ENCODE measurements around the gene REXO5.

Gene REXO5

DNA sequence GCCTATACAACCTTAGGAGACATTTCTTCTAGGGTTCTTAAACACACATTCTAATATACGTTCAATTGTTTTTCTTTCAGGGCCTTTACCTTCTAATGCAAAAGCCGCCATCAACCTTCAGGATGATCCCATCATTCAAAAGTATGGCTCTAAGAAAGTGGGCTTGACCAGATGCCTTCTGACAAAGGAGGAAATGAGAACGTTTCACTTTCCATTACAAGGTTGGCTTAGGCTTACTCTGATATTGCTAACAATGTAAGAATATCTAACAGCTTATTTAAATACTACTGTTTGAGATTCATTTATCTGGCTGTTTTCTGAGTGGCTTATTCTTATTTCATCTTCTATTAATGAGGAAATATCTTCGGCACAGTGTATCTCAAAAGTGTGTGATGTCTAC, 15.4 kb downstream of the REXO5 start:
- Histone ChIP-seq H3K27ac (ENCODE audit: low read length) (no peak overlapping the region), H3K4me3 (ENCODE audit: low read length) (no peak overlapping the region), H3K36me3 (replicated peaks; ENCODE audit: low read depth, low read length) (peaks cover 17% of the 10 kb centered on the region), H4K20me1 (ENCODE audit: insufficient read depth, low read length) (no peaks in the 10 kb centered on the region), H3K4me2 (ENCODE audit: low read length) (no peak overlapping the region), H2AFZ (ENCODE audit: low read depth, low read length) (no peak overlapping the region), H3K4me1 (ENCODE audit: low read length) (peaks cover 16% of the 10 kb centered on the region), H3K9me3 (ENCODE audit: insufficient read depth, low read length) (no peaks in the 10 kb centered on the region), H3K79me2 (ENCODE audit: low read length) (no peaks in the 10 kb centered on the region), H3K27me3 (ENCODE audit: low read depth, low read length) (no peaks in the 10 kb centered on the region), H3K9ac (ENCODE audit: low read length) (no peak overlapping the region)
- no peak for TF ChIP-seq EZH2phosphoT487 (IDR thresholded peaks at IDR 0.05; ENCODE audit: low read depth)
- no peak for TF ChIP-seq CTCF (IDR thresholded peaks at IDR 0.05; ENCODE audit: low read depth, low read length)

DNA sequence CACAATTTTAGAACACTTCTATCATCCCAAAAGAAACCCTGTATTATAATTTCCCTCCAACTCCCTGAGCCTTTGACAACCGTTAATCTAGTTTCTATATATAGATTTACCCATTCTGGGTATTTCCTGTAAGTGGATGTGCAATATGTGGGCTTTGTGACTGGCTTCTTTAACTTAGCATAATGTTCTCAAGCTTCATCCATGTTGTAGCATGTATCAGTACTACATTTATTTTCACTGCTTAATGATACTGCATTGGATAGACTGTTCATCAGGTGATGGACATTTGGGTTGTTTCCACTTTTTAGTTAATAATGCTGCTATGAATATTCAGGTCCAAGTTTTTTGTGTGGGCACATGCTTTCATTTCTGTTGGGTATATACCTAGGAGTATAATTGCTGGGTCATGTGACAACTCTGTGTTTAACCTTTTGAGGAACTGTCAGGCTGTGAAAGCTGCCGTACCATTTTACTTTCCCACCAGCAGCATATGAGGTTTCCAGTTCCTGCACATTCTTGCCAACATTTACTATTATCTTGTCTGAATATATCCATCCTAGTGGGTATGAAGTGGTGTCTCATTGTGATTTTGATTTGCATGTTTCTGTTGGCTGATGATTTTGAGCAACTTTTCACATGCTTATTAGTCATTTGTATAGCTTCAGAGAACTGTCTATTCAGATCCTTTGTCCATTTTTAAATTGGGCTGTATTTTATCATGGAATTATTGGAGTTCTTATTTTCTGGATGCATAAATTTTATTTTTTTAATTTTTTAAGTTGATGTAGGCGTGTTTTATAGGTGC, 16.4 kb downstream of the REXO5 start:
- TF ChIP-seq CTCF (IDR thresholded peaks at IDR 0.05; ENCODE audit: low read depth, low read length) (no peak), EZH2phosphoT487 (IDR thresholded peaks at IDR 0.05; ENCODE audit: low read depth) (no peak)
- no peak overlapping the region for H2AFZ ChIP-seq (ENCODE audit: low read depth, low read length)
- H3K4me3 ChIP-seq (ENCODE audit: low read length), result no peak overlapping the region
- no peaks in the 10 kb centered on the region for H3K79me2 ChIP-seq (ENCODE audit: low read length)
- no peak overlapping the region for H3K9ac ChIP-seq (ENCODE audit: low read length)
- no peaks in the 10 kb centered on the region for H3K27me3 ChIP-seq (ENCODE audit: low read depth, low read length)
- H3K27ac ChIP-seq (ENCODE audit: low read length), result no peak overlapping the region
- H3K4me1 ChIP-seq (ENCODE audit: low read length), result peaks cover 16% of the 10 kb centered on the region
- H3K4me2 ChIP-seq (ENCODE audit: low read length), result no peak overlapping the region
- H3K36me3 ChIP-seq (replicated peaks; ENCODE audit: low read depth, low read length), result peaks cover 24% of the 10 kb centered on the region
- H3K9me3 ChIP-seq (ENCODE audit: insufficient read depth, low read length), result no peaks in the 10 kb centered on the region
- H4K20me1 ChIP-seq (ENCODE audit: insufficient read depth, low read length), result no peaks in the 10 kb centered on the region

DNA sequence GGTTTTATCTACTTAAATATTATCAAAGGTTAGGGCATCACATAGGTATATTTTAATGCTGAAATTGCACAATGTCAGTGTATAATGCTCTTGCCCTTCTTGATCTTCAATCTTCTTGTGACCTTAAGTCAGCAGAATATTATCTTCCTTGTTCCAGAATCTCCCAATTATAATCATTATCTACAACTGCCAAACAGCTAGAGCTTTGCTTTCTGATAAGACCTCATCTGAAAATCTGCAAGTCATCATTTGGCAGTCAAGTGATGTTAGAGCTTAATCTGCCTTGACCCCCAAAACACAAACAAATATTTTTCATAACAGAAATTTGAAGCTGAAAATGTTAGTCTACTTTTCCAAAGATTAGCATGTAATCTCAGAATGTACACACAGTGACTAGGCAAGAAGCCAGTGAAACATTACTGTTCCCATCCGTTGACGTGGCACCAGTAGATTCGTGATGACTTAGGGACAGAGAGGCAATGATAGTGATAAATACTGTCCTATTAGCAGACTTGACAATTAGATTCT, 19.8 kb downstream of the REXO5 start:
- Histone ChIP-seq H3K4me1 (ENCODE audit: low read length) (peaks cover 16% of the 10 kb centered on the region), H4K20me1 (ENCODE audit: insufficient read depth, low read length) (no peaks in the 10 kb centered on the region), H3K9ac (ENCODE audit: low read length) (no peak overlapping the region), H3K27ac (ENCODE audit: low read length) (no peak overlapping the region), H3K36me3 (replicated peaks; ENCODE audit: low read depth, low read length) (peaks cover 24% of the 10 kb centered on the region), H3K27me3 (ENCODE audit: low read depth, low read length) (no peaks in the 10 kb centered on the region), H3K79me2 (ENCODE audit: low read length) (no peaks in the 10 kb centered on the region), H3K9me3 (ENCODE audit: insufficient read depth, low read length) (no peaks in the 10 kb centered on the region), H3K4me3 (ENCODE audit: low read length) (no peak overlapping the region), H2AFZ (ENCODE audit: low read depth, low read length) (no peak overlapping the region), H3K4me2 (ENCODE audit: low read length) (no peak overlapping the region)
- no peak for TF ChIP-seq EZH2phosphoT487 (IDR thresholded peaks at IDR 0.05; ENCODE audit: low read depth)
- TF ChIP-seq CTCF (IDR thresholded peaks at IDR 0.05; ENCODE audit: low read depth, low read length), result no peak

- no peak for TF ChIP-seq CTCF (IDR thresholded peaks at IDR 0.05; ENCODE audit: low read depth, low read length)
- TF ChIP-seq EZH2phosphoT487 (IDR thresholded peaks at IDR 0.05; ENCODE audit: low read depth), result no peak
- Histone ChIP-seq H2AFZ (ENCODE audit: low read depth, low read length) (no peak overlapping the region), H3K4me2 (ENCODE audit: low read length) (no peak overlapping the region), H3K4me3 (ENCODE audit: low read length) (no peak overlapping the region), H3K36me3 (replicated peaks; ENCODE audit: low read depth, low read length) (peaks cover 28% of the 10 kb centered on the region), H4K20me1 (ENCODE audit: insufficient read depth, low read length) (no peaks in the 10 kb centered on the region), H3K27me3 (ENCODE audit: low read depth, low read length) (no peaks in the 10 kb centered on the region), H3K9me3 (ENCODE audit: insufficient read depth, low read length) (no peaks in the 10 kb centered on the region), H3K79me2 (ENCODE audit: low read length) (no peaks in the 10 kb centered on the region), H3K4me1 (ENCODE audit: low read length) (no peaks in the 10 kb centered on the region), H3K27ac (ENCODE audit: low read length) (no peak overlapping the region), H3K9ac (ENCODE audit: low read length) (no peak overlapping the region)
These were observed 23.2 kb downstream of the REXO5 start for GRCh38 chr16:20829536-20829935.

Data from OCI-LY3 (cell line).